Astrocyte (in vitro differentiated cells and primary cell): ENCODE results near the gene HBP1. TPM values are rescaled to one million over a fixed set of nuclear protein-coding genes. Genes with fewer than 3 reads are reported as not detected.

ENCODE experiments used
- DNase-seq: peaks from one replicate; pipeline ENCODE4 v3.0.0-alpha.2; 2010; ENCODE audit warnings: low read depth
- FAIRE-seq: peaks from 2 replicates; lab custom pipeline; 2011; peaks lifted over from hg19 to GRCh38; lab: Jason Lieb, UNC
- H2AFZ ChIP-seq: 2 replicates; pipeline ENCODE4 v1.6.0; 2012; ENCODE audit warnings: low read depth, low read length, inconsistent platforms
- H3K27ac ChIP-seq: 2 replicates; pipeline ENCODE4 v1.5.1; 2011; ENCODE audit warnings: low read depth, low read length, inconsistent platforms
- H3K27me3 ChIP-seq: 2 replicates; pipeline ENCODE4 v1.6.0; 2011; ENCODE audit warnings: low read length, inconsistent platforms; ENCODE audit not compliant: insufficient read depth
- H3K36me3 ChIP-seq: 2 replicates; pipeline ENCODE4 v1.5.1; 2011; ENCODE audit warnings: low read length, inconsistent platforms; ENCODE audit not compliant: insufficient read depth
- H3K4me1 ChIP-seq: 2 replicates; pipeline ENCODE4 v1.5.1; 2011; ENCODE audit warnings: low read length, inconsistent platforms; ENCODE audit not compliant: insufficient read depth
- H3K4me2 ChIP-seq: 2 replicates; pipeline ENCODE4 v1.6.0; 2012; ENCODE audit warnings: low read length, inconsistent platforms
- H3K4me3 ChIP-seq: 2 replicates; pipeline ENCODE4 v1.5.1; 2011; ENCODE audit warnings: low read depth, mild to moderate bottlenecking, low read length, inconsistent platforms; ENCODE audit not compliant: insufficient read depth
- H3K79me2 ChIP-seq: 2 replicates; pipeline ENCODE4 v1.6.0; 2012; ENCODE audit warnings: mild to moderate bottlenecking, low read length, inconsistent platforms; ENCODE audit not compliant: insufficient read depth
- H3K9ac ChIP-seq: 2 replicates; pipeline ENCODE4 v1.6.0; 2012; ENCODE audit warnings: mild to moderate bottlenecking, low read length, inconsistent platforms
- H3K9me3 ChIP-seq: 2 replicates; pipeline ENCODE4 v1.5.1; 2012; ENCODE audit warnings: low read depth, mild to moderate bottlenecking, low read length, inconsistent platforms; ENCODE audit not compliant: insufficient read depth
- H4K20me1 ChIP-seq: 2 replicates; pipeline ENCODE4 v1.6.0; 2012; ENCODE audit warnings: low read length, inconsistent platforms; ENCODE audit not compliant: insufficient read depth
- H3K27ac Mint-ChIP-seq: one replicate; pipeline ENCODE4 v1.8.0; 2021; ENCODE audit warnings: mild to moderate bottlenecking, mixed read lengths; ENCODE audit not compliant: unreplicated experiment
- H3K27me3 Mint-ChIP-seq: one replicate; pipeline ENCODE4 v1.8.0; 2021; ENCODE audit warnings: low read depth, mixed read lengths; ENCODE audit not compliant: unreplicated experiment
- H3K36me3 Mint-ChIP-seq: one replicate; pipeline ENCODE4 v1.8.0; 2021; ENCODE audit warnings: low read depth, mixed read lengths; ENCODE audit not compliant: unreplicated experiment
- H3K4me1 Mint-ChIP-seq: one replicate; pipeline ENCODE4 v1.8.0; 2021; ENCODE audit warnings: low read depth, mixed read lengths; ENCODE audit not compliant: unreplicated experiment
- H3K4me3 Mint-ChIP-seq: one replicate; pipeline ENCODE4 v1.8.0; 2021; ENCODE audit warnings: mild to moderate bottlenecking, moderate library complexity, mixed read lengths; ENCODE audit not compliant: unreplicated experiment
- H3K9me3 Mint-ChIP-seq: one replicate; pipeline ENCODE4 v1.8.0; 2021; ENCODE audit warnings: mild to moderate bottlenecking, mixed read lengths; ENCODE audit not compliant: unreplicated experiment
- CTCF ChIP-seq: IDR thresholded peaks from 2 replicates; pipeline ENCODE4 v1.5.1; 2011; ENCODE audit warnings: low read depth, mild to moderate bottlenecking, inconsistent platforms, low read length, moderate library complexity; ENCODE audit not compliant: insufficient read depth
- EZH2 ChIP-seq: IDR thresholded peaks from 2 replicates; pipeline ENCODE4 v1.6.1; 2012; ENCODE audit warnings: mild to moderate bottlenecking, low read length, inconsistent platforms; ENCODE audit not compliant: insufficient read depth
- total RNA-seq: library from RNA; stranded (reverse); gene quantifications from 2 replicates; pipeline ENCODE4 v1.2.1, GENCODE V29; 2021

Gene HBP1
- total RNA-seq, 1 donor from 2014 or later = 46.2 TPM

- H3K4me3 ChIP-seq = no peak overlapping the region
- H3K27ac Mint-ChIP-seq = no peak overlapping the region
- no peaks in the 10 kb centered on the region for H3K27me3 ChIP-seq
- H3K27me3 Mint-ChIP-seq = no peaks in the 10 kb centered on the region
- H3K4me1 ChIP-seq = no peaks in the 10 kb centered on the region
- TF ChIP-seq CTCF (no peak), EZH2 (no peak)
- no peaks in the 10 kb centered on the region for H3K9me3 Mint-ChIP-seq
- no peaks in the 10 kb centered on the region for H3K9me3 ChIP-seq
- peaks cover 16% of the 10 kb centered on the region for H3K36me3 Mint-ChIP-seq
- no peak for FAIRE-seq
- peaks cover 9% of the 10 kb centered on the region for H3K4me1 Mint-ChIP-seq
- peaks cover 17% of the 10 kb centered on the region for H3K36me3 ChIP-seq
- no peak overlapping the region for H3K4me2 ChIP-seq
- no peak overlapping the region for H3K27ac ChIP-seq
- no peak overlapping the region for H3K4me3 Mint-ChIP-seq
- no peaks in the 10 kb centered on the region for H4K20me1 ChIP-seq
- H3K9ac ChIP-seq = no peak overlapping the region
- DNase-seq = no peak
- H3K79me2 ChIP-seq = no peaks in the 10 kb centered on the region
- H2AFZ ChIP-seq = no peak overlapping the region
Observed at GRCh38 chr7:107206706-107207105, 37.9 kb downstream of the HBP1 start.

- Mint-ChIP-seq H3K27ac (no peak overlapping the region), H3K9me3 (no peaks in the 10 kb centered on the region), H3K4me3 (no peak overlapping the region), H3K4me1 (peaks cover 9% of the 10 kb centered on the region), H3K36me3 (peaks cover 16% of the 10 kb centered on the region), H3K27me3 (no peaks in the 10 kb centered on the region)
- H3K4me1 ChIP-seq = no peaks in the 10 kb centered on the region
- H2AFZ ChIP-seq = no peak overlapping the region
- TF ChIP-seq CTCF (no peak), EZH2 (no peak)
- no peaks in the 10 kb centered on the region for H3K27me3 ChIP-seq
- H3K9ac ChIP-seq = no peak overlapping the region
- no peaks in the 10 kb centered on the region for H4K20me1 ChIP-seq
- DNase-seq (no peak), FAIRE-seq (no peak)
- no peak overlapping the region for H3K4me2 ChIP-seq
- no peak overlapping the region for H3K27ac ChIP-seq
- peaks cover 17% of the 10 kb centered on the region for H3K36me3 ChIP-seq
- H3K4me3 ChIP-seq = no peak overlapping the region
- no peaks in the 10 kb centered on the region for H3K9me3 ChIP-seq
- H3K79me2 ChIP-seq = no peaks in the 10 kb centered on the region
Observed at GRCh38 chr7:107207459-107207858, 38.7 kb downstream of the HBP1 start.

- Histone ChIP-seq H3K27ac (no peak overlapping the region), H3K4me1 (no peaks in the 10 kb centered on the region), H4K20me1 (no peaks in the 10 kb centered on the region), H3K4me2 (peak overlapping the region; percentile 11), H3K79me2 (no peaks in the 10 kb centered on the region), H3K9ac (no peak overlapping the region), H3K9me3 (no peaks in the 10 kb centered on the region), H3K27me3 (no peaks in the 10 kb centered on the region), H3K36me3 (peaks cover 12% of the 10 kb centered on the region), H2AFZ (no peak overlapping the region), H3K4me3 (no peak overlapping the region)
- Mint-ChIP-seq H3K27ac (peak overlapping the region; percentile 64), H3K36me3 (peaks cover 18% of the 10 kb centered on the region), H3K27me3 (no peaks in the 10 kb centered on the region), H3K9me3 (no peaks in the 10 kb centered on the region), H3K4me3 (no peak overlapping the region), H3K4me1 (peaks cover 9% of the 10 kb centered on the region)
- TF ChIP-seq CTCF = no peak
- TF ChIP-seq EZH2 = no peak
- DNase-seq (no peak), FAIRE-seq (no peak)
Observed at GRCh38 chr7:107208024-107208521, 39.3 kb downstream of the HBP1 start.
